Spleen (tissue), 3 donors: Measurements from ENCODE around the gene TBR1.

Experiments
- POLR2A ChIP-seq, 3 donors: fragments of 450-650 bp; IDR thresholded peaks; one replicate each; pipeline ENCODE4 v1.5.1; 2017; ENCODE audit warnings: antibody characterized with exemption in 3 of 3, mild to moderate bottlenecking in 1 of 3
- POLR2AphosphoS5 ChIP-seq, 3 donors: sonication (generic); formaldehyde crosslinking; IDR thresholded peaks; one replicate each; pipeline ENCODE4 v1.5.1; 2017; ENCODE audit warnings: antibody characterized with exemption in 3 of 3

- TF ChIP-seq POLR2AphosphoS5 (IDR thresholded peaks at IDR 0.05) (no peak), POLR2A (IDR thresholded peaks at IDR 0.05) (no peak)
These were observed 29.8 kb upstream of the TBR1 start for GRCh38 chr2:161386228-161386824.
